DMS153 treated with DMSO at 0.1 percent for 48 hours (cell line): ENCODE measurements around the gene OLFML3.

Experiments
- DNase-seq: peaks from one replicate; lab custom pipeline; 2025; ENCODE audit not compliant: unreplicated experiment; lab: John Stamatoyannopoulos, UW

OLFML3 gene

GRCh38 chr1:114025609-114026401 lies 46.5 kb downstream of the OLFML3 start:
- DNase-seq = no peak

DNA sequence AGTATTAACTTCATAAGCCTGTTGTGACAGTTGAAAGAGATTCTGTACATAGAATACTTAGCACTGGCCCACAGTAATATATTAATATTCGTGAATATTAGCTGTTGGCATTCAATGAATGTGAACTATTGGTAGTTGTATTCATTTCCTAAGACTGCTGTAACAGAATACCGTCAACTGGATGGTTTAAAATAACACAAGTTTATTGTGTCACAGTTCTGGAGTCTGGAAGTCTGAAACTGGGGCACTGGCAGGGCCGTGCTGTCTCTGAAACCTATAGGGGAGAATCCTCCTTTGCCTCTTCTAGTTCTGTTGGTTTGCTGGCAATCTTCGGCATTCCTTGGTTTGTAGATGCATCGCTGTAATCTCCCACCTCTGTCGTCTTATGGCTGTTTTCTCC lies 47.5 kb downstream of the OLFML3 start:
- no peak for DNase-seq
